T-helper 1 cell treated with Interleukin-12 subunit alpha and Interleukin-12 subunit beta and Interleukin-4 antibody, amounts not matched to agents 30 μg/mL and 1 μg/mL, for 36 hours (primary cell): ENCODE measurements around the gene SYT7.

Experiments used
- H3K27ac Mint-ChIP-seq: one replicate; pipeline ENCODE4 v1.8.0; 2021; ENCODE audit warnings: mild to moderate bottlenecking, mixed read lengths
- H3K27me3 Mint-ChIP-seq: one replicate; pipeline ENCODE4 v1.8.0; 2021; ENCODE audit warnings: low read depth, mixed read lengths
- H3K36me3 Mint-ChIP-seq: one replicate; pipeline ENCODE4 v1.8.0; 2021; ENCODE audit warnings: low read depth, mixed read lengths
- H3K4me1 Mint-ChIP-seq: one replicate; pipeline ENCODE4 v1.8.0; 2021; ENCODE audit warnings: low read depth, mixed read lengths
- H3K4me3 Mint-ChIP-seq: one replicate; pipeline ENCODE4 v1.8.0; 2021; ENCODE audit warnings: mild to moderate bottlenecking, moderate library complexity, mixed read lengths
- H3K9me3 Mint-ChIP-seq: one replicate; pipeline ENCODE4 v1.8.0; 2021; ENCODE audit warnings: mixed read lengths

Gene SYT7

GRCh38 chr11:61556621-61557020 lies 24.3 kb downstream of the SYT7 start:
- Mint-ChIP-seq H3K9me3 (no peaks in the 10 kb centered on the region), H3K4me3 (no peak overlapping the region), H3K27ac (no peak overlapping the region), H3K27me3 (peaks cover 50% of the 10 kb centered on the region), H3K36me3 (no peaks in the 10 kb centered on the region), H3K4me1 (peaks cover 4% of the 10 kb centered on the region)

GRCh38 chr11:61555978-61556377 lies 24.9 kb downstream of the SYT7 start:
- Mint-ChIP-seq H3K4me3 (no peak overlapping the region), H3K27ac (no peak overlapping the region), H3K27me3 (peaks cover 50% of the 10 kb centered on the region), H3K4me1 (peaks cover 4% of the 10 kb centered on the region), H3K36me3 (no peaks in the 10 kb centered on the region), H3K9me3 (no peaks in the 10 kb centered on the region)

GRCh38 chr11:61555051-61555969 lies 25.6 kb downstream of the SYT7 start:
- Mint-ChIP-seq H3K4me1 (peaks cover 4% of the 10 kb centered on the region), H3K36me3 (no peaks in the 10 kb centered on the region), H3K9me3 (no peaks in the 10 kb centered on the region), H3K27ac (no peak overlapping the region), H3K4me3 (no peak overlapping the region), H3K27me3 (peaks cover 50% of the 10 kb centered on the region)

GRCh38 chr11:61554172-61554988 lies 26.5 kb downstream of the SYT7 start:
- Mint-ChIP-seq H3K36me3 (no peaks in the 10 kb centered on the region), H3K9me3 (no peaks in the 10 kb centered on the region), H3K4me1 (peaks cover 4% of the 10 kb centered on the region), H3K27ac (no peak overlapping the region), H3K27me3 (peaks cover 50% of the 10 kb centered on the region), H3K4me3 (no peak overlapping the region)

- Mint-ChIP-seq H3K36me3 (no peaks in the 10 kb centered on the region), H3K27me3 (peaks cover 50% of the 10 kb centered on the region), H3K9me3 (no peaks in the 10 kb centered on the region), H3K27ac (no peak overlapping the region), H3K4me3 (no peak overlapping the region), H3K4me1 (peaks cover 4% of the 10 kb centered on the region)
Measured at GRCh38 chr11:61553373-61554171, 27.3 kb downstream of the SYT7 start.

- no peak overlapping the region for H3K27ac Mint-ChIP-seq
- H3K27me3 Mint-ChIP-seq = peaks cover 41% of the 10 kb centered on the region
- no peak overlapping the region for H3K4me3 Mint-ChIP-seq
- H3K4me1 Mint-ChIP-seq = peaks cover 4% of the 10 kb centered on the region
- H3K36me3 Mint-ChIP-seq = no peaks in the 10 kb centered on the region
- H3K9me3 Mint-ChIP-seq = no peaks in the 10 kb centered on the region
Measured at GRCh38 chr11:61552108-61552635, 28.7 kb downstream of the SYT7 start.

GRCh38 chr11:61551634-61552033 lies 29.2 kb downstream of the SYT7 start:
- no peaks in the 10 kb centered on the region for H3K36me3 Mint-ChIP-seq
- H3K4me3 Mint-ChIP-seq = no peak overlapping the region
- no peaks in the 10 kb centered on the region for H3K9me3 Mint-ChIP-seq
- peaks cover 35% of the 10 kb centered on the region for H3K27me3 Mint-ChIP-seq
- no peak overlapping the region for H3K27ac Mint-ChIP-seq
- H3K4me1 Mint-ChIP-seq = peaks cover 4% of the 10 kb centered on the region

- Mint-ChIP-seq H3K27ac (no peak overlapping the region), H3K27me3 (peaks cover 28% of the 10 kb centered on the region), H3K4me3 (no peak overlapping the region), H3K36me3 (no peaks in the 10 kb centered on the region), H3K9me3 (no peaks in the 10 kb centered on the region), H3K4me1 (peaks cover 4% of the 10 kb centered on the region)
Measured at GRCh38 chr11:61550665-61551227, 30.1 kb downstream of the SYT7 start.

- Mint-ChIP-seq H3K36me3 (no peaks in the 10 kb centered on the region), H3K4me1 (peaks cover 4% of the 10 kb centered on the region), H3K27ac (no peak overlapping the region), H3K9me3 (no peaks in the 10 kb centered on the region), H3K4me3 (no peak overlapping the region), H3K27me3 (peaks cover 24% of the 10 kb centered on the region)
Measured at GRCh38 chr11:61549662-61550568, 31.0 kb downstream of the SYT7 start.

- Mint-ChIP-seq H3K27ac (no peak overlapping the region), H3K4me3 (no peak overlapping the region), H3K4me1 (peaks cover 2% of the 10 kb centered on the region), H3K9me3 (no peaks in the 10 kb centered on the region), H3K27me3 (peaks cover 19% of the 10 kb centered on the region), H3K36me3 (no peaks in the 10 kb centered on the region)
Measured at GRCh38 chr11:61549177-61549576, 31.7 kb downstream of the SYT7 start.

GRCh38 chr11:61547246-61547645 lies 33.6 kb downstream of the SYT7 start:
- peaks cover under 1% of the 10 kb centered on the region for H3K27me3 Mint-ChIP-seq
- no peaks in the 10 kb centered on the region for H3K36me3 Mint-ChIP-seq
- H3K4me1 Mint-ChIP-seq = no peaks in the 10 kb centered on the region
- H3K27ac Mint-ChIP-seq = no peak overlapping the region
- H3K9me3 Mint-ChIP-seq = no peaks in the 10 kb centered on the region
- H3K4me3 Mint-ChIP-seq = no peak overlapping the region

GRCh38 chr11:61546663-61547062 lies 34.2 kb downstream of the SYT7 start:
- no peak overlapping the region for H3K4me3 Mint-ChIP-seq

GRCh38 chr11:61545921-61546320 lies 35.0 kb downstream of the SYT7 start:
- no peaks in the 10 kb centered on the region for H3K36me3 Mint-ChIP-seq
- H3K4me3 Mint-ChIP-seq = no peak overlapping the region
- no peaks in the 10 kb centered on the region for H3K4me1 Mint-ChIP-seq
- H3K9me3 Mint-ChIP-seq = no peaks in the 10 kb centered on the region
- H3K27me3 Mint-ChIP-seq = no peaks in the 10 kb centered on the region
- H3K27ac Mint-ChIP-seq = no peak overlapping the region

More at GRCh38 chr11:61546663-61547062, 34.2 kb downstream of the SYT7 start:
- H3K27me3 Mint-ChIP-seq = no peaks in the 10 kb centered on the region
- no peak overlapping the region for H3K27ac Mint-ChIP-seq
- no peaks in the 10 kb centered on the region for H3K9me3 Mint-ChIP-seq
- no peaks in the 10 kb centered on the region for H3K4me1 Mint-ChIP-seq
- H3K36me3 Mint-ChIP-seq = no peaks in the 10 kb centered on the region
